ENCODE data around the gene COP1. TPM values are rescaled to one million over a fixed set of nuclear protein-coding genes. Genes with fewer than 3 reads are reported as not detected.

The COP1 gene
- total RNA-seq, 1 experiment from 2014 or later = 35.8 TPM

GRCh38 chr1:176167210-176167609 is 39.9 kb downstream of the COP1 start:
- no peak overlapping the region for H3K27ac ChIP-seq (ENCODE audit: low read depth, low read length, poor library complexity, severe bottlenecking)
- CTCF ChIA-PET = no interaction called here
- DNase-seq (ENCODE audit: low spot score) = no peak
- H3K9me3 ChIP-seq (ENCODE audit: low read depth, low read length, poor library complexity, severe bottlenecking) = peaks cover 8% of the 10 kb centered on the region
- no peak overlapping the region for H3K4me3 ChIP-seq (ENCODE audit: low read depth, low read length, poor library complexity, severe bottlenecking)
- no TSS peak for BruUV-seq (replicated peaks)
- H3K27me3 ChIP-seq (replicated peaks; ENCODE audit: insufficient read depth, low read depth, low read length, poor library complexity) = no peaks in the 10 kb centered on the region
- POLR2A ChIA-PET (ENCODE audit: low non-redundant PET) = no interaction called here
- intact Hi-C loops (cut with micrococcal nuclease; ENCODE audit: unreplicated experiment) = no loop called here
- TF ChIP-seq EZH2 (IDR thresholded peaks at IDR 0.05; ENCODE audit: borderline replicate concordance, low read depth, low read length, poor library complexity, severe bottlenecking) (no peak), CTCF (conservative IDR thresholded peaks at IDR 0.05; ENCODE audit: low read depth, low read length) (no peak)
- H3K4me1 ChIP-seq (ENCODE audit: insufficient read depth, low read length, poor library complexity, severe bottlenecking) = no peaks in the 10 kb centered on the region
- H3K36me3 ChIP-seq (ENCODE audit: insufficient read depth, low read length, poor library complexity, severe bottlenecking) = peaks cover 3% of the 10 kb centered on the region

GRCh38 chr1:176165573-176165972 is 41.5 kb downstream of the COP1 start:
- no peak overlapping the region for H3K4me3 ChIP-seq (ENCODE audit: low read depth, low read length, poor library complexity, severe bottlenecking)
- ChIA-PET POLR2A (ENCODE audit: low non-redundant PET) (no interaction called here), CTCF (no interaction called here)
- no TSS peak for BruUV-seq (replicated peaks)
- peaks cover 6% of the 10 kb centered on the region for H3K9me3 ChIP-seq (ENCODE audit: low read depth, low read length, poor library complexity, severe bottlenecking)
- no peaks in the 10 kb centered on the region for H3K27me3 ChIP-seq (replicated peaks; ENCODE audit: insufficient read depth, low read depth, low read length, poor library complexity)
- DNase-seq (ENCODE audit: low spot score) = no peak
- H3K36me3 ChIP-seq (ENCODE audit: insufficient read depth, low read length, poor library complexity, severe bottlenecking) = peaks cover 3% of the 10 kb centered on the region
- TF ChIP-seq EZH2 (IDR thresholded peaks at IDR 0.05; ENCODE audit: borderline replicate concordance, low read depth, low read length, poor library complexity, severe bottlenecking) (no peak), CTCF (conservative IDR thresholded peaks at IDR 0.05; ENCODE audit: low read depth, low read length) (no peak)
- intact Hi-C loops (cut with micrococcal nuclease; ENCODE audit: unreplicated experiment) = no loop called here
- H3K4me1 ChIP-seq (ENCODE audit: insufficient read depth, low read length, poor library complexity, severe bottlenecking) = no peaks in the 10 kb centered on the region
- no peak overlapping the region for H3K27ac ChIP-seq (ENCODE audit: low read depth, low read length, poor library complexity, severe bottlenecking)

- no TSS peak for BruUV-seq (replicated peaks)
- no peaks in the 10 kb centered on the region for H3K27me3 ChIP-seq (replicated peaks; ENCODE audit: insufficient read depth, low read depth, low read length, poor library complexity)
- H3K9me3 ChIP-seq (ENCODE audit: low read depth, low read length, poor library complexity, severe bottlenecking) = peaks cover 9% of the 10 kb centered on the region
- CTCF ChIA-PET = no interaction called here
- no peak overlapping the region for H3K27ac ChIP-seq (ENCODE audit: low read depth, low read length, poor library complexity, severe bottlenecking)
- peaks cover 9% of the 10 kb centered on the region for H3K36me3 ChIP-seq (ENCODE audit: insufficient read depth, low read length, poor library complexity, severe bottlenecking)
- no peak for DNase-seq (ENCODE audit: low spot score)
- H3K4me3 ChIP-seq (ENCODE audit: low read depth, low read length, poor library complexity, severe bottlenecking) = no peak overlapping the region
- H3K4me1 ChIP-seq (ENCODE audit: insufficient read depth, low read length, poor library complexity, severe bottlenecking) = no peaks in the 10 kb centered on the region
- intact Hi-C loops (cut with micrococcal nuclease; ENCODE audit: unreplicated experiment) = no loop called here
- POLR2A ChIA-PET (ENCODE audit: low non-redundant PET) = no interaction called here
- no peak for TF ChIP-seq EZH2 (IDR thresholded peaks at IDR 0.05; ENCODE audit: borderline replicate concordance, low read depth, low read length, poor library complexity, severe bottlenecking)
- TF ChIP-seq CTCF (conservative IDR thresholded peaks at IDR 0.05; ENCODE audit: low read depth, low read length) = no peak
Measured at GRCh38 chr1:176164014-176164678, 42.9 kb downstream of the COP1 start.

Data from A673 (cell line).